Natural killer cell (primary cell): Measurements from ENCODE around the gene KRT36. TPM values are rescaled to one million over a fixed set of nuclear protein-coding genes. Genes with fewer than 3 reads are reported as not detected.

ENCODE experiments used
- ATAC-seq, 3 donors: fragments of 150-1000 bp in 2 of 3; fragments of 200-7000 bp in 1 of 3; cut with Tn5 transposase; 1 replicate in 1 of 3; 2 replicates in 2 of 3; pipeline ENCODE4 v1.10.0; 2021; ENCODE audit warnings: mild to moderate bottlenecking in 2 of 3, moderate library complexity in 2 of 3
- DNase-seq, 2 donors: peaks; one replicate each; pipeline versions ENCODE4 v3.0.0 to v3.0.0-alpha.2; 2013 to 2021; ENCODE audit warnings: mixed read lengths in 1 of 2
- H3K27ac ChIP-seq: one replicate; pipeline ENCODE4 v1.5.1; 2013; ENCODE audit warnings: mild to moderate bottlenecking, low read length
- H3K27me3 ChIP-seq: one replicate; pipeline ENCODE4 v1.6.1; 2013; ENCODE audit warnings: low read length; ENCODE audit not compliant: control insufficient read depth, insufficient read depth
- H3K36me3 ChIP-seq: one replicate; pipeline ENCODE4 v1.6.1; 2013; ENCODE audit warnings: low read length; ENCODE audit not compliant: control insufficient read depth, insufficient read depth
- H3K4me1 ChIP-seq: one replicate; pipeline ENCODE4 v1.6.1; 2013; ENCODE audit warnings: low read length; ENCODE audit not compliant: control insufficient read depth, insufficient read depth
- H3K4me3 ChIP-seq: one replicate; pipeline ENCODE4 v1.5.1; 2013; ENCODE audit warnings: low read length
- H3K9me3 ChIP-seq: one replicate; pipeline ENCODE4 v1.6.1; 2013; ENCODE audit warnings: low read length; ENCODE audit not compliant: control insufficient read depth, insufficient read depth
- H3K27ac Mint-ChIP-seq, 2 donors: one replicate each; pipeline ENCODE4 v1.8.0; 2022; ENCODE audit warnings: mild to moderate bottlenecking in 2 of 2, mixed read lengths in 2 of 2, moderate library complexity in 1 of 2
- H3K27me3 Mint-ChIP-seq, 2 donors: one replicate each; pipeline ENCODE4 v1.8.0; 2022; ENCODE audit warnings: low read depth in 2 of 2, mixed read lengths in 2 of 2
- H3K36me3 Mint-ChIP-seq: one replicate; pipeline ENCODE4 v1.8.0; 2022; ENCODE audit warnings: mixed read lengths
- H3K4me1 Mint-ChIP-seq, 2 donors: one replicate each; pipeline ENCODE4 v1.8.0; 2022; ENCODE audit warnings: mixed read lengths in 2 of 2
- H3K4me3 Mint-ChIP-seq: one replicate; pipeline ENCODE4 v1.8.0; 2022; ENCODE audit warnings: mild to moderate bottlenecking, moderate library complexity, mixed read lengths
- H3K9me3 Mint-ChIP-seq, 2 donors: one replicate each; pipeline ENCODE4 v1.8.0; 2022; ENCODE audit warnings: mixed read lengths in 2 of 2
- CTCF ChIP-seq: fragments of 200-600 bp; IDR thresholded peaks from one replicate; pipeline ENCODE4 v1.8.0; 2022; ENCODE audit warnings: antibody characterized with exemption
- WGBS: methylation state at CpG from one replicate; pipeline ENCODE4 v1.1.7; 2013; ENCODE audit warnings: missing lambda C conversion rate; ENCODE audit not compliant: insufficient coverage; 5-methylcytosine and 5-hydroxymethylcytosine counted together
- intact Hi-C: fragments of 100-400 bp; cut with micrococcal nuclease; formaldehyde crosslinking; loops from one replicate; pipeline ENCODE4 v1.14.2; 2022
- total RNA-seq, 4 donors: library from RNA; stranded (reverse); fragments of 120-200 nt in 1 of 4; gene quantifications; one replicate each; pipeline versions ENCODE4 v1.2.3 to v1.2.4, GENCODE V29; 2013 to 2022

The KRT36 gene
- total RNA-seq, 3 donors from 2014 or later (not counting 1 experiment from before 2014, with no cell fraction given): not detected

GRCh38 chr17:41474863-41475262 is 14.8 kb downstream of the KRT36 start:
- Histone ChIP-seq H3K4me1 (no peaks in the 10 kb centered on the region), H3K9me3 (no peaks in the 10 kb centered on the region), H3K27ac (no peak overlapping the region), H3K36me3 (no peaks in the 10 kb centered on the region), H3K27me3 (peaks cover 2% of the 10 kb centered on the region), H3K4me3 (no peak overlapping the region)
- no peak for TF ChIP-seq CTCF
- no peak for ATAC-seq
- peaks cover 6 to 9% of the 10 kb centered on the region in 2 donors for H3K27me3 Mint-ChIP-seq
- H3K36me3 Mint-ChIP-seq: no peaks in the 10 kb centered on the region
- no peak for DNase-seq
- WGBS: 85% methylated on average over 7 of the region's 8 CpGs
- no peaks in the 10 kb centered on the region for H3K9me3 Mint-ChIP-seq
- no peak overlapping the region for H3K4me3 Mint-ChIP-seq
- intact Hi-C loops: no loop called here
- H3K27ac Mint-ChIP-seq: no peak overlapping the region
- no peaks in the 10 kb centered on the region for H3K4me1 Mint-ChIP-seq

- Histone ChIP-seq H3K27me3 (no peaks in the 10 kb centered on the region), H3K27ac (no peak overlapping the region), H3K4me1 (no peaks in the 10 kb centered on the region), H3K4me3 (no peak overlapping the region), H3K9me3 (no peaks in the 10 kb centered on the region), H3K36me3 (no peaks in the 10 kb centered on the region)
- Mint-ChIP-seq H3K27me3 (peaks cover 15 to 29% of the 10 kb centered on the region in 2 donors), H3K9me3 (no peaks in the 10 kb centered on the region), H3K4me3 (no peak overlapping the region), H3K27ac (no peak overlapping the region), H3K36me3 (no peaks in the 10 kb centered on the region), H3K4me1 (no peaks in the 10 kb centered on the region)
- DNase-seq (no peak), ATAC-seq (no peak)
- TF ChIP-seq CTCF: no peak
- intact Hi-C loops: no loop called here
Observed at GRCh38 chr17:41468346-41468745, 21.4 kb downstream of the KRT36 start.

GRCh38 chr17:41467561-41467960 is 22.1 kb downstream of the KRT36 start:
- peaks cover 15 to 29% of the 10 kb centered on the region in 2 donors for H3K27me3 Mint-ChIP-seq
- H3K27ac Mint-ChIP-seq: no peak overlapping the region
- H3K36me3 Mint-ChIP-seq: no peaks in the 10 kb centered on the region

More at GRCh38 chr17:41467561-41467960, 22.1 kb downstream of the KRT36 start:
- Mint-ChIP-seq H3K9me3 (no peaks in the 10 kb centered on the region), H3K4me3 (no peak overlapping the region), H3K4me1 (no peaks in the 10 kb centered on the region)
- Histone ChIP-seq H3K9me3 (no peaks in the 10 kb centered on the region), H3K4me1 (no peaks in the 10 kb centered on the region), H3K4me3 (no peak overlapping the region), H3K36me3 (no peaks in the 10 kb centered on the region), H3K27me3 (no peaks in the 10 kb centered on the region), H3K27ac (no peak overlapping the region)
- no peak for TF ChIP-seq CTCF
- no peak for DNase-seq
- intact Hi-C loops: no loop called here
- WGBS: 83% methylated on average over 4 of the region's 4 CpGs
- ATAC-seq: no peak
